Vagina (tissue), 2 donors: ENCODE data around the gene ZSCAN21.

Experiments
- POLR2A ChIP-seq, 2 donors: fragments of 450-650 bp; IDR thresholded peaks; one replicate each; pipeline ENCODE4 v1.6.1; 2017; ENCODE audit warnings: antibody characterized with exemption in 2 of 2, mild to moderate bottlenecking in 2 of 2, moderate library complexity in 2 of 2
- TF ChIP-seq, protein P1 (sequence below), 3 experiments: fragments of 450-650 bp in 2 of 3; fragments of 200-600 bp in 1 of 3; sonication (generic) in 1 of 3; IDR thresholded peaks; one replicate each; pipeline ENCODE4 v1.5.1; 2017 to 2019; ENCODE audit warnings: antibody characterized with exemption in 3 of 3, mild to moderate bottlenecking in 2 of 3, moderate library complexity in 2 of 3

DNA sequence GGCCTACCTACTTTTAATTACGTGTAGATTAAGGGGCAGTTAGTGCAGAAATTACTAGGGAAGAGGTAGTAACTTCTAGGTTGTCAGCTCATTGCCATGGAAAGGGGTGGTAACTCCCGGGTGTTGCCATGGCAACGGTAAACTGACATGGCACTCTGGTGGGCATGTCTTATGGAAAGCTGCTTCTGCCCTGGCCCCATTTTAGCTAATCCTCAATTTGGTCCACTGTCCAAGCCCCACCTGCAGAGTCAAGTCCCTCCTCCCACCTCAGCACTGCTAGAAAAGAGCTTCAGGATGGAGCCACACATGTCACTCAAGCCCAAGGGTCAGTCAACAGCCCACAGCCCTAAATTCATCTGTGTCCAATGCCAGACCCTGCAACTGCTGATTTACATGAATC lies 41.7 kb upstream of the ZSCAN21 start:
- no peak for TF ChIP-seq POLR2A (IDR thresholded peaks at IDR 0.05)
- TF ChIP-seq, protein P1, sequence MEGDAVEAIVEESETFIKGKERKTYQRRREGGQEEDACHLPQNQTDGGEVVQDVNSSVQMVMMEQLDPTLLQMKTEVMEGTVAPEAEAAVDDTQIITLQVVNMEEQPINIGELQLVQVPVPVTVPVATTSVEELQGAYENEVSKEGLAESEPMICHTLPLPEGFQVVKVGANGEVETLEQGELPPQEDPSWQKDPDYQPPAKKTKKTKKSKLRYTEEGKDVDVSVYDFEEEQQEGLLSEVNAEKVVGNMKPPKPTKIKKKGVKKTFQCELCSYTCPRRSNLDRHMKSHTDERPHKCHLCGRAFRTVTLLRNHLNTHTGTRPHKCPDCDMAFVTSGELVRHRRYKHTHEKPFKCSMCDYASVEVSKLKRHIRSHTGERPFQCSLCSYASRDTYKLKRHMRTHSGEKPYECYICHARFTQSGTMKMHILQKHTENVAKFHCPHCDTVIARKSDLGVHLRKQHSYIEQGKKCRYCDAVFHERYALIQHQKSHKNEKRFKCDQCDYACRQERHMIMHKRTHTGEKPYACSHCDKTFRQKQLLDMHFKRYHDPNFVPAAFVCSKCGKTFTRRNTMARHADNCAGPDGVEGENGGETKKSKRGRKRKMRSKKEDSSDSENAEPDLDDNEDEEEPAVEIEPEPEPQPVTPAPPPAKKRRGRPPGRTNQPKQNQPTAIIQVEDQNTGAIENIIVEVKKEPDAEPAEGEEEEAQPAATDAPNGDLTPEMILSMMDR (IDR thresholded peaks at IDR 0.05), result no peak
